Measurements from ENCODE around the gene TRNAU1AP. TPM values are rescaled to one million over a fixed set of nuclear protein-coding genes. Genes with fewer than 3 reads are reported as not detected.
"Not testable (repeated sequence)": the region's sequence is repeated elsewhere in the genome, so short reads cannot be mapped to it uniquely, and the experiment has no call there.

Gene TRNAU1AP
- polyA plus RNA-seq, 6 donors from 2014 or later, result 9.8 to 30.7 (median 25.9) TPM

GRCh38 chr1:28534671-28535070, 18.2 kb upstream of the TRNAU1AP start:
- Mint-ChIP-seq H3K27ac (no peak overlapping the region), H3K36me3 (peaks cover 7 to 10% of the 10 kb centered on the region in 2 donors), H3K4me1 (peaks cover 0 to 2% (median 0%) of the 10 kb centered on the region in 3 donors), H3K27me3 (no peaks in the 10 kb centered on the region), H3K4me3 (no peak overlapping the region), H3K9me3 (no peaks in the 10 kb centered on the region)
- no peak for DNase-seq
- ATAC-seq (ENCODE audit: low read depth in 2 of 2), result no peak

- Mint-ChIP-seq H3K4me3 (no peak overlapping the region), H3K36me3 (peaks cover 7 to 10% of the 10 kb centered on the region in 2 donors), H3K27ac (peak overlapping the region in 1 of 6 donors; percentile 22), H3K4me1 (peaks cover 0 to 2% (median 0%) of the 10 kb centered on the region in 3 donors), H3K9me3 (no peaks in the 10 kb centered on the region), H3K27me3 (no peaks in the 10 kb centered on the region)
- no peak for DNase-seq
- no peak for ATAC-seq (ENCODE audit: low read depth in 2 of 2)
Measured at GRCh38 chr1:28535180-28535579, 17.7 kb upstream of the TRNAU1AP start.

GRCh38 chr1:28537457-28538199, 15.3 kb upstream of the TRNAU1AP start:
- no peak overlapping the region for H3K4me3 Mint-ChIP-seq
- H3K27ac Mint-ChIP-seq, result no peak overlapping the region
- H3K27me3 Mint-ChIP-seq, result no peaks in the 10 kb centered on the region
- DNase-seq (no peak), ATAC-seq (ENCODE audit: low read depth in 2 of 2) (no peak)
- no peaks in the 10 kb centered on the region for H3K4me1 Mint-ChIP-seq
- H3K36me3 Mint-ChIP-seq, result peaks cover 0 to 10% of the 10 kb centered on the region in 2 donors
- H3K9me3 Mint-ChIP-seq, result no peaks in the 10 kb centered on the region

- ATAC-seq (ENCODE audit: low read depth in 2 of 2) (no peak), DNase-seq (no peak)
- no peaks in the 10 kb centered on the region for H3K27me3 Mint-ChIP-seq
- H3K9me3 Mint-ChIP-seq, result no peaks in the 10 kb centered on the region
- H3K36me3 Mint-ChIP-seq, result peaks cover 0 to 10% of the 10 kb centered on the region in 2 donors
- no peaks in the 10 kb centered on the region for H3K4me1 Mint-ChIP-seq
- no peak overlapping the region for H3K4me3 Mint-ChIP-seq
- no peak overlapping the region for H3K27ac Mint-ChIP-seq
Measured at GRCh38 chr1:28538286-28538685, 14.6 kb upstream of the TRNAU1AP start.

- H3K9me3 Mint-ChIP-seq, result no peaks in the 10 kb centered on the region
- ATAC-seq (ENCODE audit: low read depth in 2 of 2) (no peak), DNase-seq (no peak)
- H3K27me3 Mint-ChIP-seq, result no peaks in the 10 kb centered on the region
- no peaks in the 10 kb centered on the region for H3K4me1 Mint-ChIP-seq
- H3K4me3 Mint-ChIP-seq, result no peak overlapping the region
- peaks cover 0 to 10% of the 10 kb centered on the region in 2 donors for H3K36me3 Mint-ChIP-seq
- no peak overlapping the region for H3K27ac Mint-ChIP-seq
Measured at GRCh38 chr1:28540651-28541050, 12.2 kb upstream of the TRNAU1AP start.

GRCh38 chr1:28541414-28542015, 11.4 kb upstream of the TRNAU1AP start:
- not testable (repeated sequence) for ATAC-seq (ENCODE audit: low read depth in 2 of 2); H3K27ac Mint-ChIP-seq; H3K36me3 Mint-ChIP-seq; H3K4me3 Mint-ChIP-seq; H3K9me3 Mint-ChIP-seq; H3K27me3 Mint-ChIP-seq; H3K4me1 Mint-ChIP-seq; DNase-seq

- no peaks in the 10 kb centered on the region for H3K36me3 Mint-ChIP-seq
- H3K27me3 Mint-ChIP-seq, result no peaks in the 10 kb centered on the region
- H3K9me3 Mint-ChIP-seq, result no peaks in the 10 kb centered on the region
- H3K4me3 Mint-ChIP-seq, result no peak overlapping the region
- no peaks in the 10 kb centered on the region for H3K4me1 Mint-ChIP-seq
- DNase-seq, result no peak
- no peak overlapping the region for H3K27ac Mint-ChIP-seq
- no peak for ATAC-seq (ENCODE audit: low read depth in 2 of 2)
Measured at GRCh38 chr1:28545246-28545628, 7.6 kb upstream of the TRNAU1AP start.

GRCh38 chr1:28548318-28548717, 4.6 kb upstream of the TRNAU1AP start:
- no peaks in the 10 kb centered on the region for H3K36me3 Mint-ChIP-seq
- no peaks in the 10 kb centered on the region for H3K9me3 Mint-ChIP-seq
- H3K4me1 Mint-ChIP-seq, result peaks cover 5 to 14% (median 9%) of the 10 kb centered on the region in 3 donors
- no peak for DNase-seq
- no peak overlapping the region for H3K4me3 Mint-ChIP-seq
- ATAC-seq (ENCODE audit: low read depth in 2 of 2), result no peak
- no peaks in the 10 kb centered on the region for H3K27me3 Mint-ChIP-seq
- no peak overlapping the region for H3K27ac Mint-ChIP-seq

GRCh38 chr1:28551381-28551780, 1.5 kb upstream of the TRNAU1AP start:
- Mint-ChIP-seq H3K36me3 (peaks cover 0 to 5% of the 10 kb centered on the region in 2 donors), H3K9me3 (no peaks in the 10 kb centered on the region), H3K27me3 (no peaks in the 10 kb centered on the region), H3K4me1 (peaks cover 8 to 24% (median 15%) of the 10 kb centered on the region in 3 donors), H3K4me3 (peak overlapping the region in 4 of 8 donors; percentile 37 to 99 (median 81)), H3K27ac (peak overlapping the region in 3 of 6 donors; percentile 56 to 98 (median 84))
- ATAC-seq (ENCODE audit: low read depth in 2 of 2) (no peak), DNase-seq (no peak)

- DNase-seq (no peak), ATAC-seq (ENCODE audit: low read depth in 2 of 2) (no peak)
- Mint-ChIP-seq H3K27ac (no peak overlapping the region), H3K36me3 (peaks cover 7% of the 10 kb centered on the region in 2 donors), H3K4me1 (no peaks in the 10 kb centered on the region), H3K4me3 (peak overlapping the region in 1 of 8 donors; percentile 54), H3K27me3 (no peaks in the 10 kb centered on the region), H3K9me3 (no peaks in the 10 kb centered on the region)
Measured at GRCh38 chr1:28560886-28561285, 8.0 kb downstream of the TRNAU1AP start.

- Mint-ChIP-seq H3K36me3 (peaks cover 7 to 13% of the 10 kb centered on the region in 2 donors), H3K27me3 (no peaks in the 10 kb centered on the region), H3K4me1 (peaks cover 0 to 5% (median 0%) of the 10 kb centered on the region in 3 donors), H3K27ac (peak overlapping the region in 1 of 6 donors; percentile 69), H3K9me3 (no peaks in the 10 kb centered on the region), H3K4me3 (no peak overlapping the region)
- ATAC-seq (ENCODE audit: low read depth in 2 of 2) (no peak), DNase-seq (no peak)
Measured at GRCh38 chr1:28564310-28564709, 11.4 kb downstream of the TRNAU1AP start.

- H3K9me3 Mint-ChIP-seq, result no peaks in the 10 kb centered on the region
- peak overlapping the region in 1 of 6 donors; percentile 14 for H3K27ac Mint-ChIP-seq
- H3K36me3 Mint-ChIP-seq, result peaks cover 7 to 13% of the 10 kb centered on the region in 2 donors
- ATAC-seq (ENCODE audit: low read depth in 2 of 2) (no peak), DNase-seq (no peak)
- peaks cover 0 to 5% (median 0%) of the 10 kb centered on the region in 3 donors for H3K4me1 Mint-ChIP-seq
- no peak overlapping the region for H3K4me3 Mint-ChIP-seq
- no peaks in the 10 kb centered on the region for H3K27me3 Mint-ChIP-seq
Measured at GRCh38 chr1:28565040-28565439, 12.2 kb downstream of the TRNAU1AP start.

- Mint-ChIP-seq H3K36me3 (peaks cover 7 to 13% of the 10 kb centered on the region in 2 donors), H3K9me3 (no peaks in the 10 kb centered on the region), H3K27me3 (no peaks in the 10 kb centered on the region), H3K4me3 (no peak overlapping the region), H3K27ac (no peak overlapping the region), H3K4me1 (peaks cover 0 to 5% (median 0%) of the 10 kb centered on the region in 3 donors)
- ATAC-seq (ENCODE audit: low read depth in 2 of 2) (no peak), DNase-seq (no peak)
Measured at GRCh38 chr1:28565726-28566125, 12.8 kb downstream of the TRNAU1AP start.

- Mint-ChIP-seq H3K9me3 (no peaks in the 10 kb centered on the region), H3K4me3 (no peak overlapping the region), H3K27ac (peak overlapping the region in 1 of 6 donors; percentile 44), H3K4me1 (peaks cover 0 to 5% (median 0%) of the 10 kb centered on the region in 3 donors), H3K27me3 (no peaks in the 10 kb centered on the region), H3K36me3 (peaks cover 0 to 6% of the 10 kb centered on the region in 2 donors)
- no peak for DNase-seq
- ATAC-seq (ENCODE audit: low read depth in 2 of 2), result no peak
Measured at GRCh38 chr1:28566931-28567330, 14.0 kb downstream of the TRNAU1AP start.
